NCI-H146 (cell line): Measurements from ENCODE around the gene RNF213.
"Not testable (repeated sequence)": the region's sequence is repeated elsewhere in the genome, so short reads cannot be mapped to it uniquely, and the experiment has no call there.

Experiments
- DNase-seq: peaks from one replicate; lab custom pipeline; 2025; lab: John Stamatoyannopoulos, UW

RNF213 gene

GRCh38 chr17:80394629-80395216 is 134.1 kb downstream of the RNF213 start:
- DNase-seq: no peak

- no peak for DNase-seq
These were observed 134.9 kb downstream of the RNF213 start for GRCh38 chr17:80395402-80396151.

GRCh38 chr17:80396157-80397033 is 135.7 kb downstream of the RNF213 start:
- no peak for DNase-seq

- no peak for DNase-seq
These were observed 136.4 kb downstream of the RNF213 start for GRCh38 chr17:80397034-80397387.

GRCh38 chr17:80397686-80398085 is 137.0 kb downstream of the RNF213 start:
- DNase-seq: no peak

GRCh38 chr17:80401086-80401485 is 140.4 kb downstream of the RNF213 start:
- DNase-seq: not testable (repeated sequence)

GRCh38 chr17:80402102-80402501 is 141.4 kb downstream of the RNF213 start:
- not testable (repeated sequence) for DNase-seq

- DNase-seq: no peak
These were observed 142.3 kb downstream of the RNF213 start for GRCh38 chr17:80402959-80403358.

GRCh38 chr17:80406146-80406545 is 145.5 kb downstream of the RNF213 start:
- DNase-seq: no peak

GRCh38 chr17:80407917-80408316 is 147.3 kb downstream of the RNF213 start:
- DNase-seq: not testable (repeated sequence)

- DNase-seq: no peak
These were observed 148.2 kb downstream of the RNF213 start for GRCh38 chr17:80408872-80409271.

- DNase-seq: no peak
These were observed 149.0 kb downstream of the RNF213 start for GRCh38 chr17:80409626-80410025.

- DNase-seq: not testable (repeated sequence)
These were observed 149.9 kb downstream of the RNF213 start for GRCh38 chr17:80410441-80411087.

- peak; percentile 21 for DNase-seq
These were observed 153.3 kb downstream of the RNF213 start for GRCh38 chr17:80413771-80414507.

GRCh38 chr17:80414508-80414802 is 153.8 kb downstream of the RNF213 start:
- no peak for DNase-seq

GRCh38 chr17:80414803-80415625 is 154.4 kb downstream of the RNF213 start, which contains the start of gene ENDOV:
Gene ENDOV (plus strand): TSS chr17:80415167. CDS start chr17:80415195, 28 bp downstream.
- DNase-seq: peak; percentile 90

GRCh38 chr17:80415626-80416137 is 155.0 kb downstream of the RNF213 start:
- DNase-seq: no peak

- no peak for DNase-seq
These were observed 155.7 kb downstream of the RNF213 start for GRCh38 chr17:80416260-80416939.

- no peak for DNase-seq
These were observed 156.3 kb downstream of the RNF213 start for GRCh38 chr17:80416940-80417293.

- DNase-seq: no peak
These were observed 157.9 kb downstream of the RNF213 start for GRCh38 chr17:80418589-80418988.
